H1 (cell line): ENCODE data around the gene ABCG5. TPM values are rescaled to one million over a fixed set of nuclear protein-coding genes. Genes with fewer than 3 reads are reported as not detected.

Experiments
- CTCF ChIA-PET: fragments of 300-600 bp; sonication (Branson Sonifier 250); formaldehyde crosslinking; loops from one replicate; lab custom pipeline; 2021; ENCODE audit not compliant: partially characterized antibody; lab: Charles Lee
- POLR2A ChIA-PET: fragments of 300-600 bp; sonication (Branson Sonifier 250); formaldehyde crosslinking; loops from one replicate; lab custom pipeline; 2021; ENCODE audit warnings: inconsistent platforms; ENCODE audit not compliant: partially characterized antibody; lab: Charles Lee
- DNase-seq, 2 experiments: peaks; one replicate each; pipeline versions ENCODE4 v3.0.0 to v3.0.0-alpha.2; 2010 to 2022; ENCODE audit warnings: low spot score in 2 of 2, low read depth in 1 of 2, mixed read lengths in 1 of 2
- FAIRE-seq: peaks from 2 replicates; lab custom pipeline; 2011; peaks lifted over from hg19 to GRCh38; lab: Jason Lieb, UNC
- H2AFZ ChIP-seq: 2 replicates; pipeline ENCODE4 v1.8.1; 2012; ENCODE audit warnings: low read length, inconsistent platforms
- H2AK5ac ChIP-seq: 2 replicates; pipeline ENCODE4 v1.6.1; 2013; ENCODE audit warnings: low read depth, low read length
- H2BK120ac ChIP-seq: replicated peaks from 2 replicates; pipeline ENCODE3; 2013; ENCODE audit warnings: low read depth, low read length, inconsistent platforms
- H2BK12ac ChIP-seq: 2 replicates; pipeline ENCODE4 v1.6.1; 2013; ENCODE audit warnings: low read depth, low read length
- H2BK15ac ChIP-seq: 2 replicates; pipeline ENCODE4 v1.6.1; 2013; ENCODE audit warnings: low read length
- H2BK20ac ChIP-seq: 2 replicates; pipeline ENCODE4 v1.6.1; 2013; ENCODE audit warnings: low read length
- H2BK5ac ChIP-seq: 2 replicates; pipeline ENCODE4 v1.6.1; 2013; ENCODE audit warnings: low read depth, low read length
- H3K14ac ChIP-seq: 2 replicates; pipeline ENCODE4 v1.6.1; 2013; ENCODE audit warnings: inconsistent platforms; ENCODE audit not compliant: insufficient read length
- H3K18ac ChIP-seq: 2 replicates; pipeline ENCODE4 v1.6.1; 2013; ENCODE audit warnings: low read length; ENCODE audit errors: extremely low read depth
- H3K23ac ChIP-seq: 2 replicates; pipeline ENCODE4 v1.6.1; 2013; ENCODE audit warnings: inconsistent platforms; ENCODE audit not compliant: insufficient read length
- H3K23me2 ChIP-seq: 2 replicates; pipeline ENCODE4 v1.6.1; 2013; ENCODE audit warnings: low read depth, low read length
- H3K27ac ChIP-seq: 2 replicates; pipeline ENCODE4 v1.6.1; 2011; ENCODE audit warnings: low read depth, low read length, inconsistent platforms
- H3K27me3 ChIP-seq, 4 experiments: replicated peaks in 1 of 4; 1 replicate in 1 of 4; 2 replicates in 3 of 4; pipeline versions ENCODE4 v1.6.1 to v1.8.1; 2011 to 2013; ENCODE audit warnings: low read length in 3 of 4, mild to moderate bottlenecking in 3 of 4, inconsistent platforms in 2 of 4, mixed read lengths in 2 of 4, moderate library complexity in 1 of 4; ENCODE audit not compliant: control insufficient read depth in 3 of 4, insufficient read depth in 3 of 4; ENCODE audit errors: extremely low read depth in 1 of 4
- H3K36me3 ChIP-seq, 4 experiments: 2 replicates each; pipeline versions ENCODE4 v1.6.1 to v1.8.1; 2011 to 2013; ENCODE audit warnings: mild to moderate bottlenecking in 4 of 4, low read length in 3 of 4, moderate library complexity in 2 of 4, control low read depth in 1 of 4, inconsistent platforms in 1 of 4; ENCODE audit not compliant: insufficient read depth in 4 of 4, control insufficient read depth in 2 of 4
- H3K4ac ChIP-seq: replicated peaks from 2 replicates; pipeline ENCODE3; 2013; ENCODE audit warnings: low read length, low read depth, mixed read lengths, inconsistent platforms; ENCODE audit not compliant: insufficient read length
- H3K4me1 ChIP-seq, 4 experiments: replicated peaks in 1 of 4; 1 replicate in 1 of 4; 2 replicates in 3 of 4; pipeline versions ENCODE4 v1.6.1 to v1.8.1; 2011 to 2013; ENCODE audit warnings: low read length in 3 of 4, inconsistent platforms in 2 of 4, mixed read lengths in 1 of 4; ENCODE audit not compliant: insufficient read depth in 4 of 4, control insufficient read depth in 3 of 4
- H3K4me2 ChIP-seq, 2 experiments: 2 replicates each; pipeline versions ENCODE4 v1.6.1 to v1.8.1; 2011 to 2013; ENCODE audit warnings: low read depth in 2 of 2, low read length in 2 of 2, control low read depth in 1 of 2, inconsistent platforms in 1 of 2, mild to moderate bottlenecking in 1 of 2; ENCODE audit not compliant: insufficient read depth in 1 of 2
- H3K4me3 ChIP-seq, 4 experiments: fragments of 200-600, 300-600 bp in 1 of 4; sonication (generic), shearing (Covaris generic), sonication (Bioruptor Twin) in 1 of 4; 2 replicates each; pipeline versions ENCODE4 v1.5.1 to v1.8.1; 2011 to 2016; ENCODE audit warnings: low read length in 4 of 4, low read depth in 3 of 4, control low read depth in 2 of 4, inconsistent platforms in 2 of 4, mild to moderate bottlenecking in 2 of 4, mixed read lengths in 1 of 4, moderate library complexity in 1 of 4; ENCODE audit not compliant: insufficient read depth in 2 of 4; ENCODE audit errors: extremely low read depth in 1 of 4
- H3K56ac ChIP-seq: replicated peaks from 2 replicates; pipeline ENCODE3; 2013; ENCODE audit warnings: low read depth, mild to moderate bottlenecking, mixed read lengths, low read length, inconsistent platforms; ENCODE audit not compliant: insufficient read length
- H3K79me1 ChIP-seq: 2 replicates; pipeline ENCODE4 v1.6.1; 2013; ENCODE audit warnings: low read depth, low read length, control low read depth
- H3K79me2 ChIP-seq, 2 experiments: 2 replicates each; pipeline versions ENCODE4 v1.6.1 to v1.8.1; 2012 to 2013; ENCODE audit warnings: low read length in 2 of 2, mild to moderate bottlenecking in 2 of 2, inconsistent platforms in 1 of 2; ENCODE audit not compliant: insufficient read depth in 2 of 2, control insufficient read depth in 1 of 2
- H3K9ac ChIP-seq, 4 experiments: replicated peaks in 1 of 4; 1 replicate in 1 of 4; 2 replicates in 3 of 4; pipeline versions ENCODE4 v1.6.1 to v1.8.1; 2011 to 2013; ENCODE audit warnings: low read depth in 3 of 4, low read length in 3 of 4, control low read depth in 2 of 4, mild to moderate bottlenecking in 2 of 4, moderate library complexity in 2 of 4, inconsistent platforms in 1 of 4; ENCODE audit errors: extremely low read depth in 1 of 4
- H3K9me3 ChIP-seq, 2 experiments: 2 replicates each; pipeline versions ENCODE4 v1.6.1 to v1.8.1; 2012 to 2013; ENCODE audit warnings: mild to moderate bottlenecking in 2 of 2, moderate library complexity in 2 of 2, control low read depth in 1 of 2, inconsistent platforms in 1 of 2, low read depth in 1 of 2, low read length in 1 of 2, mixed read lengths in 1 of 2; ENCODE audit not compliant: insufficient read depth in 2 of 2
- H4K20me1 ChIP-seq, 2 experiments: replicated peaks in 1 of 2; 2 replicates each; pipeline versions ENCODE3 to v1.8.1; 2011 to 2013; ENCODE audit warnings: inconsistent platforms in 2 of 2, low read length in 2 of 2, mild to moderate bottlenecking in 1 of 2; ENCODE audit not compliant: insufficient read depth in 2 of 2, control insufficient read depth in 1 of 2
- H4K5ac ChIP-seq: 2 replicates; pipeline ENCODE4 v1.6.1; 2013; ENCODE audit warnings: low read length, low read depth, mixed read lengths, inconsistent platforms; ENCODE audit not compliant: insufficient read length
- H4K8ac ChIP-seq: 2 replicates; pipeline ENCODE4 v1.8.0; 2013; ENCODE audit warnings: mild to moderate bottlenecking, moderate library complexity, low read length, inconsistent platforms; ENCODE audit not compliant: insufficient read depth; ENCODE audit errors: extremely low read depth
- H4K91ac ChIP-seq: replicated peaks from 2 replicates; pipeline ENCODE3; 2013; ENCODE audit warnings: low read length, mixed read lengths, inconsistent platforms; ENCODE audit not compliant: insufficient read length
- ASH2L ChIP-seq: fragments of 200-600, 300-600 bp; sonication (generic); IDR thresholded peaks from one replicate; pipeline ENCODE4 v1.7.1; 2017; ENCODE audit warnings: low read length
- ATF2 ChIP-seq: IDR thresholded peaks from 2 replicates; pipeline ENCODE4 v1.6.1; 2012; ENCODE audit warnings: low read length, inconsistent platforms
- CBX8 ChIP-seq: fragments of 300-800, 300-1000 bp; sonication (generic); IDR thresholded peaks from 2 replicates; pipeline ENCODE4 v1.7.1; 2016; ENCODE audit warnings: low read depth, low read length, borderline replicate concordance
- CTBP2 ChIP-seq: IDR thresholded peaks from 2 replicates; pipeline ENCODE4 v1.7.0; 2011; ENCODE audit warnings: borderline replicate concordance, mild to moderate bottlenecking, moderate library complexity, mixed read lengths, low read length; ENCODE audit not compliant: insufficient read depth, insufficient read length
- E2F6 ChIP-seq: IDR thresholded peaks from 2 replicates; pipeline ENCODE4 v1.6.1; 2012; ENCODE audit warnings: inconsistent platforms
- EP300 ChIP-seq, 2 experiments: IDR thresholded peaks; 1 replicate in 1 of 2; 2 replicates in 1 of 2; pipeline ENCODE4 v1.6.1; 2011 to 2012; ENCODE audit warnings: low read depth in 2 of 2, low read length in 2 of 2, mild to moderate bottlenecking in 2 of 2, borderline replicate concordance in 1 of 2, inconsistent platforms in 1 of 2, moderate library complexity in 1 of 2
- GABPA ChIP-seq: IDR thresholded peaks from 2 replicates; pipeline ENCODE4 v1.6.1; 2011; ENCODE audit warnings: mild to moderate bottlenecking, low read length, moderate library complexity, borderline replicate concordance; ENCODE audit not compliant: insufficient read depth
- POLR2A ChIP-seq, 2 experiments: IDR thresholded peaks; 1 replicate in 1 of 2; 2 replicates in 1 of 2; pipeline ENCODE4 v1.6.1; 2011; ENCODE audit warnings: low read depth in 2 of 2, low read length in 2 of 2, mild to moderate bottlenecking in 2 of 2; ENCODE audit errors: control extremely low read depth in 1 of 2
- ZNF274 ChIP-seq: IDR thresholded peaks from 2 replicates; pipeline ENCODE4 v1.7.0; 2012; ENCODE audit warnings: low read length, borderline replicate concordance; ENCODE audit errors: extremely low read depth
- WGBS, 2 experiments: shearing (Covaris generic) in 1 of 2; methylation state at CpG; one replicate each; pipeline versions ENCODE4 v1.1.6 to v1.1.7; 2013 to 2015; ENCODE audit warnings: low lambda C conversion rate in 2 of 2, mixed read lengths in 2 of 2, inconsistent platforms in 1 of 2, low coverage in 1 of 2, missing lambda C conversion rate in 1 of 2; ENCODE audit not compliant: insufficient replicate concordance in 2 of 2, insufficient coverage in 1 of 2, insufficient read length in 1 of 2; ENCODE audit errors: extremely low coverage in 1 of 2, missing lambda C conversion rate in 1 of 2; 5-methylcytosine and 5-hydroxymethylcytosine counted together
- polyA plus RNA-seq, 7 experiments: library from polyadenylated mRNA; depleted of rRNA in 3 of 7; stranded (reverse) in 5 of 7; unstranded in 2 of 7; fragments of >200 nt in 5 of 7; fragments of 200-250 nt in 2 of 7; gene quantifications; 1 replicate in 5 of 7; 2 replicates in 1 of 7; 4 replicates in 1 of 7; pipeline versions ENCODE4 v1.2.1 to v1.2.3, GENCODE V29; 2011 to 2013; ENCODE audit warnings: missing spikeins in 2 of 7, mixed read lengths in 2 of 7
- total RNA-seq: library from RNA; stranded (reverse); fragmentation: NEBNext Ultra II Directional; extraction: Animal tissue kit (Norgen Biotek cat#: 25700); gene quantifications from 2 replicates; pipeline ENCODE4 v1.2.1, GENCODE V29; 2021

The ABCG5 gene
- total and polyA plus RNA-seq, 2 of the 8 experiments (the other 6 are each of a cell fraction or from before 2014, with no cell fraction given) = not detected

- H2BK5ac ChIP-seq = no peak overlapping the region
- no peak overlapping the region for H3K23ac ChIP-seq
- H3K4ac ChIP-seq = no peak overlapping the region
- H3K4me2 ChIP-seq = no peak overlapping the region
- H4K20me1 ChIP-seq = no peaks in the 10 kb centered on the region
- H2BK120ac ChIP-seq = no peak overlapping the region
- WGBS, 2 experiments = 96% methylated on average over 1 of the region's 1 CpG; no CpG with 5 or more reads in 1 of the 2 experiments
- H3K18ac ChIP-seq = no peak overlapping the region
- no peak overlapping the region for H3K56ac ChIP-seq
- H3K9me3 ChIP-seq = no peaks in the 10 kb centered on the region
- no peak overlapping the region for H3K27ac ChIP-seq
- no peak overlapping the region for H2AFZ ChIP-seq
- H2BK15ac ChIP-seq = no peak overlapping the region
- TF ChIP-seq CTBP2 (no peak), ATF2 (no peak), GABPA (no peak), ZNF274 (no peak), EP300 (IDR thresholded peaks at IDR 0.05; ENCODE audit: borderline replicate concordance in 1 of 2, low read depth in 2 of 2, low read length in 2 of 2) (no peak), POLR2A (IDR thresholded peaks at IDR 0.05; ENCODE audit: control extremely low read depth in 1 of 2, low read depth in 2 of 2, low read length in 2 of 2) (no peak), ASH2L (no peak), CBX8 (no peak), E2F6 (no peak)
- H4K5ac ChIP-seq = no peak overlapping the region
- no peak overlapping the region for H3K9ac ChIP-seq
- no peak overlapping the region for H4K8ac ChIP-seq
- no peaks in the 10 kb centered on the region for H3K79me2 ChIP-seq
- H3K14ac ChIP-seq = no peak overlapping the region
- no peak overlapping the region for H4K91ac ChIP-seq
- no peak overlapping the region for H3K4me3 ChIP-seq
- FAIRE-seq (no peak), DNase-seq (no peak)
- POLR2A ChIA-PET = no interaction called here
- no peaks in the 10 kb centered on the region for H3K23me2 ChIP-seq
- H3K36me3 ChIP-seq = no peaks in the 10 kb centered on the region
- H2BK12ac ChIP-seq = no peak overlapping the region
- no peaks in the 10 kb centered on the region for H3K79me1 ChIP-seq
- H2BK20ac ChIP-seq = no peak overlapping the region
- H3K4me1 ChIP-seq = no peaks in the 10 kb centered on the region
- H2AK5ac ChIP-seq = no peak overlapping the region
- CTCF ChIA-PET = interaction anchor here (0.9 kb wide), 1 partner anchor 34 kb away, joined by 3 read pairs; no protein-coding TSS in a partner anchor
- no peaks in the 10 kb centered on the region for H3K27me3 ChIP-seq
Observed at GRCh38 chr2:43764086-43764705, 74.4 kb downstream of the ABCG5 start.
